AG04450 (cell line): ENCODE data around the gene EML6. TPM values are rescaled to one million over a fixed set of nuclear protein-coding genes. Genes with fewer than 3 reads are reported as not detected.

Source experiments
- CTCF ChIA-PET: fragments of 300-600, 350-600 bp; formaldehyde crosslinking; extraction: SDS; loops from one replicate; lab custom pipeline; 2022; ENCODE audit warnings: antibody characterized with exemption, inconsistent platforms; lab: Charles Lee
- POLR2A ChIA-PET: fragments of 350-600 bp; formaldehyde crosslinking; extraction: SDS; loops from one replicate; lab custom pipeline; 2021; ENCODE audit warnings: antibody characterized with exemption, inconsistent platforms; lab: Yijun Ruan, JAX
- DNase-seq: peaks from one replicate; pipeline ENCODE4 v3.0.0-alpha.2; 2011; ENCODE audit warnings: low read depth, low spot score
- H3K27ac ChIP-seq: one replicate; pipeline ENCODE4 v1.5.1; 2012; ENCODE audit warnings: low read depth, low read length, control low read depth
- H3K27me3 ChIP-seq: one replicate; pipeline ENCODE4 v1.6.0; 2012; ENCODE audit warnings: low read length; ENCODE audit not compliant: control insufficient read depth, insufficient read depth
- H3K4me3 ChIP-seq: 2 replicates; pipeline ENCODE4 v1.5.1; 2011; ENCODE audit warnings: mild to moderate bottlenecking, low read depth, low read length, control low read depth
- H3K9me3 ChIP-seq: 2 replicates; pipeline ENCODE4 v1.5.1; 2012; ENCODE audit warnings: low read length; ENCODE audit not compliant: control insufficient read depth, insufficient read depth
- CTCF ChIP-seq: IDR thresholded peaks from 2 replicates; pipeline ENCODE4 v1.5.1; 2011; ENCODE audit warnings: low read depth, low read length, control low read depth, inconsistent platforms
- polyA plus RNA-seq: library from polyadenylated mRNA; depleted of rRNA; stranded (reverse); fragments of >200 nt; gene quantifications from 2 replicates; pipeline ENCODE4 v1.2.3, GENCODE V29; 2011

The EML6 gene
- polyA plus RNA-seq, 1 experiment = 0.30 TPM

- no peak overlapping the region for H3K4me3 ChIP-seq
- POLR2A ChIA-PET = no interaction called here
- H3K9me3 ChIP-seq = peaks cover 4% of the 10 kb centered on the region
- no peak for DNase-seq
- no peak for TF ChIP-seq CTCF
- H3K27ac ChIP-seq = no peak overlapping the region
- CTCF ChIA-PET = interaction anchor here (1.1 kb wide), 1 partner anchor 41 kb away, joined by 4 read pairs; no protein-coding TSS in a partner anchor
- H3K27me3 ChIP-seq = peaks cover 4% of the 10 kb centered on the region
Observed at GRCh38 chr2:54940723-54941122, 217.3 kb downstream of the EML6 start.

GRCh38 chr2:54941248-54941984 lies 218.0 kb downstream of the EML6 start:
- POLR2A ChIA-PET = no interaction called here
- H3K9me3 ChIP-seq = peaks cover 4% of the 10 kb centered on the region
- no peak overlapping the region for H3K27ac ChIP-seq
- no peak for DNase-seq
- no peak overlapping the region for H3K4me3 ChIP-seq
- no peak for TF ChIP-seq CTCF
- peaks cover 4% of the 10 kb centered on the region for H3K27me3 ChIP-seq
- CTCF ChIA-PET = interaction anchor here (1.1 kb wide), 1 partner anchor 42 kb away, joined by 4 read pairs; no protein-coding TSS in a partner anchor

GRCh38 chr2:54942373-54942772 lies 218.9 kb downstream of the EML6 start:
- no peak for TF ChIP-seq CTCF
- no peak overlapping the region for H3K27ac ChIP-seq
- ChIA-PET POLR2A (no interaction called here), CTCF (no interaction called here)
- peaks cover 4% of the 10 kb centered on the region for H3K9me3 ChIP-seq
- DNase-seq = no peak
- no peak overlapping the region for H3K4me3 ChIP-seq
- H3K27me3 ChIP-seq = peaks cover 4% of the 10 kb centered on the region

DNA sequence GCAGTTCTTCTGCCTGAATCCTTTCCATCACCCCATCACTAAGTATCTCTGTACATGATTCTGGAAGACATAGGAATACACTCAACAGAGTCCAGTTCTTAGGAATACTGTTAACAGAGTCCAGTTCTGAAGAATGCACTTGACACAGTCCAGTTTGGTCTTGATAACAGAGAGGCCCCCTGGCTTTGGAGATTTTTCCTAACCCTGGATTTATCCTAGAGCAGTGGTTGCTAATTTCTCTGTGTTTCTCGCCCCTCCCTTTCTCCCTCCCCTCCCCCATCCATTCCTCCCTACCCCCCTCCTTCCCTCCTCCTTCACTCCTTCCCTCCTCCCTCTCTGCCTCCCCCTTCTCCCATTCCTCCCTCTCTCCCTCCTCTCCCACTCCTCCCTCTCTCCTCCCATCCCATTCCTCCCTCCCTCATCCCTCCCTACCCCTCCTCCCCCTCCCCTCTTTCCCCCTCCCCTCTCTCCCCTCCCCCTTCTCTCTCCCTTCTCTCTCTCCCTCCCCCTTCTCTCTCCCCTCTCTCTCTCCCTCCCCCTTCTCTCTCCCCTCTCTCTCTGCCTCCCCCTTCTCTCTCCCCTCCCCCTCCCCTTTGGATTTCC lies 221.4 kb downstream of the EML6 start:
- no peak for TF ChIP-seq CTCF
- no peak for DNase-seq
- Histone ChIP-seq H3K9me3 (no peaks in the 10 kb centered on the region), H3K27me3 (peaks cover 4% of the 10 kb centered on the region), H3K4me3 (no peak overlapping the region), H3K27ac (no peak overlapping the region)
- ChIA-PET CTCF (no interaction called here), POLR2A (no interaction called here)
